NOMO-1 treated with DMSO at 0.1 percent for 48 hours (cell line): ENCODE results near the gene TRAPPC2L.
A peak's percentile ranks its signal among the peaks of the same experiment; 100 is the strongest.

Experiments
- DNase-seq: peaks from one replicate; lab custom pipeline; 2025; ENCODE audit not compliant: unreplicated experiment; lab: John Stamatoyannopoulos, UW

Gene TRAPPC2L

GRCh38 chr16:88837806-88838205 is 19.1 kb upstream of the TRAPPC2L start:
- DNase-seq: no peak

GRCh38 chr16:88838566-88838965 is 18.4 kb upstream of the TRAPPC2L start:
- DNase-seq: no peak

- DNase-seq: peak; percentile 21
Measured at GRCh38 chr16:88839026-88839529, 17.8 kb upstream of the TRAPPC2L start.

- peak; percentile 52 for DNase-seq
Measured at GRCh38 chr16:88839745-88840599, 17.0 kb upstream of the TRAPPC2L start.

- DNase-seq: no peak
Measured at GRCh38 chr16:88840600-88841215, 16.2 kb upstream of the TRAPPC2L start.

- no peak for DNase-seq
Measured at GRCh38 chr16:88841521-88842307, 15.2 kb upstream of the TRAPPC2L start.

- no peak for DNase-seq
Measured at GRCh38 chr16:88842308-88842756, 14.6 kb upstream of the TRAPPC2L start.

GRCh38 chr16:88842806-88843205 is 14.1 kb upstream of the TRAPPC2L start:
- no peak for DNase-seq

- no peak for DNase-seq
Measured at GRCh38 chr16:88843256-88843655, 13.7 kb upstream of the TRAPPC2L start.

- no peak for DNase-seq
Measured at GRCh38 chr16:88844419-88845036, 12.4 kb upstream of the TRAPPC2L start.

- DNase-seq: no peak
Measured at GRCh38 chr16:88846088-88846487, 10.8 kb upstream of the TRAPPC2L start.

- DNase-seq: no peak
Measured at GRCh38 chr16:88847654-88848053, 9.3 kb upstream of the TRAPPC2L start.

GRCh38 chr16:88848557-88848956 is 8.4 kb upstream of the TRAPPC2L start:
- DNase-seq: no peak

- DNase-seq: no peak
Measured at GRCh38 chr16:88850531-88851199, 6.3 kb upstream of the TRAPPC2L start.

- DNase-seq: no peak
Measured at GRCh38 chr16:88851616-88852015, 5.3 kb upstream of the TRAPPC2L start.

GRCh38 chr16:88853325-88853941 is 3.5 kb upstream of the TRAPPC2L start:
- no peak for DNase-seq

- DNase-seq: peak; percentile 37
Measured at GRCh38 chr16:88854306-88855111, 2.4 kb upstream of the TRAPPC2L start.

GRCh38 chr16:88855176-88855575 is 1.8 kb upstream of the TRAPPC2L start:
- DNase-seq: peak; percentile 18

GRCh38 chr16:88855736-88856121 is 1.2 kb upstream of the TRAPPC2L start:
- DNase-seq: no peak
